ENCODE measurements around the gene DOK3. TPM values are rescaled to one million over a fixed set of nuclear protein-coding genes. Genes with fewer than 3 reads are reported as not detected.

DOK3 gene
- total and polyA plus RNA-seq, 2 donors (not counting 3 experiments of a cell fraction or from before 2014, with no cell fraction given) = 4.8 to 5.3 TPM

GRCh38 chr5:177498013-177498787, 11.4 kb downstream of the DOK3 start:
- Histone ChIP-seq H2AFZ (ENCODE audit: low read depth, low read length) (peak overlapping the region; percentile 22), H3K79me2 (ENCODE audit: control insufficient read depth, insufficient read depth, low read length) (peaks cover 19% of the 10 kb centered on the region), H3K27ac (ENCODE audit: insufficient read depth, low read depth, low read length) (peak overlapping the region; percentile 44), H4K20me1 (replicated peaks; ENCODE audit: control insufficient read depth, extremely low read depth, insufficient read depth, low read length) (no peaks in the 10 kb centered on the region), H3K4me3 (replicated peaks in 1 of 3; ENCODE audit: insufficient read depth in 1 of 3, low read depth in 1 of 3, low read length in 3 of 3) (peak overlapping the region; percentile 1 to 38 (median 31)), H3K9me1 (replicated peaks; ENCODE audit: control insufficient read depth, extremely low read depth, insufficient read depth, low read length) (no peaks in the 10 kb centered on the region), H3K9me3 (replicated peaks; ENCODE audit: control insufficient read depth, insufficient read depth, low read length) (no peaks in the 10 kb centered on the region), H3K4me2 (ENCODE audit: insufficient read depth, low read length) (peak overlapping the region; percentile 60), H3K9ac (replicated peaks; ENCODE audit: extremely low read depth, insufficient read depth, low read length) (peak overlapping the region; percentile 39), H3K27me3 (ENCODE audit: control insufficient read depth in 2 of 2, insufficient read depth in 2 of 2, low read length in 2 of 2) (no peaks in the 10 kb centered on the region), H3K4me1 (ENCODE audit: control insufficient read depth, extremely low read depth, insufficient read depth, low read length) (peaks cover 34% of the 10 kb centered on the region), H3K36me3 (ENCODE audit: control insufficient read depth in 2 of 2, extremely low read depth in 1 of 2, insufficient read depth in 2 of 2, low read length in 2 of 2) (peaks cover 2 to 3% of the 10 kb centered on the region in 2 experiments)
- dilution Hi-C loops (cut with MboI; ENCODE audit: extremely low pct_ligation_motif_present, low sequenced_read_pairs) = no loop called here
- no peak for TF ChIP-seq CTCF (IDR thresholded peaks at IDR 0.05; ENCODE audit: extremely low read depth in 1 of 2, insufficient read depth in 1 of 2, low read depth in 1 of 2, low read length in 2 of 2)
- TF ChIP-seq JUN (IDR thresholded peaks at IDR 0.05; ENCODE audit: borderline replicate concordance, insufficient read depth, insufficient read length, low read depth) = no peak
- no peak for TF ChIP-seq MAX (IDR thresholded peaks at IDR 0.05; ENCODE audit: insufficient read depth, insufficient read length)
- TF ChIP-seq POLR2A (IDR thresholded peaks at IDR 0.05; ENCODE audit: low read depth, low read length) = no peak
- POLR2A ChIA-PET = interaction anchor here (0.6 to 3.0 kb wide), 15 partner anchors 9 to 304 kb away, joined by 3 to 17 read pairs (median 5); partner anchors contain the start of genes DDX41, DOK3 and GRK6
- intact Hi-C loops (cut with micrococcal nuclease) = loop anchor here (10.0 kb wide), 2 partner anchors 617 to 963 kb away; partner anchors contain the start of genes N4BP3 and RNF44
- peak; percentile 67 for FAIRE-seq
- BruUV-seq (replicated peaks) = TSS peak; percentile 28
- no peak for DNase-seq (ENCODE audit: low read depth, low spot score)
- CTCF ChIA-PET = interaction anchor here (0.9 to 2.5 kb wide), 4 partner anchors 21 to 108 kb away, joined by 3 to 12 read pairs (median 6); no protein-coding TSS in a partner anchor
